NCI-H1694 (cell line): ENCODE results near the gene UPK1B.

Experiments used
- DNase-seq: peaks from one replicate; lab custom pipeline; 2025; lab: John Stamatoyannopoulos, UW

Gene UPK1B

DNA sequence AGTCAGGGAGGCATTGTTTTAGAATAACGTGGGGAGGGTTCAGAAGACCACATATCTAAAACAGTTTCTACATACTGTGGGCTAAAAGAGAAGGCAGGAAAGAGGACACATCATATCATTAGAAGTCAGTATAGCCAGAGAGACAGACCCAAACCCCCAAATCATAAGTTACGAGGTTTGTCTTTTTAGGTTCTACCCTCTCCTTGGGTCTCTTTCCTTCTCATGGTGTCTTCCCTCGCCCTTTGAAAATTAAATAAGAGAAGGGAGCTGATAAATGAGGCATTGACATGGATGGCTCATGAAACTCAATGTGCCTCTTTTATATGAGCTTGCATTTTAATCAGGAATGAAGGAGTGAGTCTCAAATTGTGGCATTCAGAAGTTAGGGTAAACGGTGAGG, 3.4 kb downstream of the UPK1B start:
- no peak for DNase-seq

DNA sequence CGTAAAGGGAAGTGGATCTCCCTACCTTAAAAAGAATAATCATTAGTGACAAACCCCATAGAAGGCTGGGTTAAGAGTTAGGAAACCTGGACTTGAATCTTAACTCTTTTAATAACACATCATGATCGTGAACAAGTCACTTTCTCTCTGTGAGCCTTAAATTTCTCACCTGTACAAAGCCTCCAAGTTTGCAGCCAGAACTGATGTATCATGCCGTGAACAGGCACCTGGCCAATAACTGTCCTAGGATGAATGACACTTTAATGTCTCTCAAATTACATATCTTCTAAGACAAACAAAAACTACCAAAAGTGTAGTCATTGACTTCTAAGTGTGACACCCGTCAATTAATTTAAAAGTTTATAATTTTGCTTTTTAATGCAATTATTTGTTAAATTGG, 3.9 kb downstream of the UPK1B start:
- no peak for DNase-seq

DNA sequence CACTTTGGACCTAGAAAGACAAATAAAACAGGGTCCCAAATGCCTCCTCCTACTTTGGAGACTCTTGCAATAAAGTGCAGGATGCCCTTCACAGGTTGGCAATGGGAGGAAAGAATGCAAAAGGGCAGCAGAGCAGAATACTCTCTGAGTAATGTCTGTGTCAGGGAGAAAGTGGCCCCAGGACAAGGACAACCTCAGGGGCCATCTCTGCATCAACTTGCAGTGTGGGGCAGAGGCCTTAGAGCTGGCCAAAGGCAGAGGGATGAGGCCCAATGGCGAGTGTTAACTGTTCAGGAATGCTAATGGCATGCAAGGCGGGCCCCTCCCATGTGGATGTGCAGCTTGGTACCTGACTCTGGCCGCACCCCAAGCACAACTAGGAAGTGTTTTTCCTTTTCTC, 8.4 kb downstream of the UPK1B start:
- DNase-seq: no peak

DNA sequence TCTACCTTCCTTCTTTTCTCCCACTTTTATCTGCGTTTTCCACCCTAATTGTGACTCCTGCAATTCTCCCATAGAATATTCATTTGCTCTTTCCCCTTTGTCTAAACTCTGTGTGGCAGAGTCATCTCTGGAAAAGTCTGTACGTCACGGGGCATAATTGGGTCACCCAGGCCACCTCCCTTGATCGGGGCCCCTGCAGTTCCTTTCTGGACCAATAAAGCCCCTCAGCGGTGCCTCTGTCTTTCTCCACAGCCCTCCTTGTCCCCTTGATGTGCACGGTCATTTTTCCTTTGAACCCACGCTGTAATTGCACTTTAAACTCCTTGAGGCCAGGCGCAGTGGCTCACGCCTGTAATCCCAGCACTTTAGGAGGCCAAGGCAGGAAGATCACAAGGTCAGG, 10.7 kb downstream of the UPK1B start:
- DNase-seq: no peak

DNA sequence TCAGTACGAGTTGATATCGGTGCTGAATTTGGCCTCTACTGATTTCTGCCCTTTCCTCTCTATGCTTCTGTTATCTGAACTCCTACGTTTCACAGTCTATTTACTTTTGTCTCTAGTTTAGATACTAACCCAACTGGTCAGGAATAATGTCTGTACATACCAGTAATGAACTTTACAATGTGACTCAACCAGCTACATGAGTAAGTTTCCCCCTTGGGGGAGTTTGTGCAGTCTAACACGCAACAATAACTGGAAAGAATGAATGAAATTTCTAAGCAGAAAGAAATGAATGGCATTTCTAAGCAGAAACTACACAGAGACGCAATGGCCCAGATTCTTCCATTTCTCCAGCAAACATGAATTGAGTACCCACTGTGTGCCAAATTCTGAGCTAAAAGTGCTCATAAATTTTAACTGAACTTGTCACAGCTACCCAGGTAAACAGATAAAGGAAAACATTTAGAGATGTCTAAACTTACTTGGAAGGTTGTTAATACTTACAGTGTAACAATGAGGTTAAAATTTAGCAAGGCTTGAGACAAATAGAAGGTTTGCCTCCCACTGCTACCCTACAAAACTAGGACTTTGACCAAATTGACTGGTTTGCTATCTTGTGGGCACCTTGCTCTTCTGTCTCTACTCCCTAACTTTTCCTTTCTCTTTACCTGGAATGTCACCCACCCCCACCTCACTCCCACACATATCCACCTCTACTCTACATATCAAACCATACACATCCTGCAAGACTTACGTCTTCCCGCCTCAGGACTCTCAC, 11.6 kb downstream of the UPK1B start:
- no peak for DNase-seq

DNA sequence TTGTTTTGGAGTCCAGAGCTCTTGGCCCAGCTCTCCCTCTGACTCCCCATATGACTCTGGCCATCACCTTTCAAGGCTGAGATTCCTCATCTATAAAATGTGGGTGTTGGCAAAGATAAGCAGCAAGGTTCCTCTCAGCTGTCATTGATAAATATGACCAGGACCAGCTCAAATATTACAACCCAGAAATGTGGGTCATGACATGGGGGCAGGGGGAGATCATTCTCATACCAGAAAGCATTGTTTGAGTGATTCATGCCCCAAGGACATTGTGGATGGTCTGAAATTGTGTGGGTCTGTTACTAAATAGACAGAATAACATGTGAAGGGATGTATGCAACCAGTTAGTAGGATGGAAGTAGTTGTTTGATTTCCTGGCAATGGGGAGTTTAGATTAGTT, 13.9 kb downstream of the UPK1B start:
- no peak for DNase-seq

DNA sequence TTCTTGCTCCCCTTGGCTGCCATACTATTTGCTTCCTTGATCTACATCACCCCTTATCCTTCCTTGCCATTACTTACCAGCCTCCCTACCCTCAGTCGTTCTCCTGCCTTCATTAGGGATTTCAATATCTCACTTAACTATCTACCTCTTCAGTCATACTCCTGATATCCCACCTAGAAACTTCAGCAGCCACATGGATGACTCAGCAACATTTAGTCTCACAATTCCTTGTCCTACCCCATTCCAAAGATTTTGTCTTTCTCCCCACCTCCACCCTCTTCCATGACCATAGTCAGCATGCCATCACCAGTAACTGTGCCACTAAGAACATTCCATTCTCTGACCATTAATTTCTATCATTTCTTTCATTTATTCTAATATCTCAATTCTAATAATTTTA, 18.4 kb downstream of the UPK1B start:
- DNase-seq: no peak

DNA sequence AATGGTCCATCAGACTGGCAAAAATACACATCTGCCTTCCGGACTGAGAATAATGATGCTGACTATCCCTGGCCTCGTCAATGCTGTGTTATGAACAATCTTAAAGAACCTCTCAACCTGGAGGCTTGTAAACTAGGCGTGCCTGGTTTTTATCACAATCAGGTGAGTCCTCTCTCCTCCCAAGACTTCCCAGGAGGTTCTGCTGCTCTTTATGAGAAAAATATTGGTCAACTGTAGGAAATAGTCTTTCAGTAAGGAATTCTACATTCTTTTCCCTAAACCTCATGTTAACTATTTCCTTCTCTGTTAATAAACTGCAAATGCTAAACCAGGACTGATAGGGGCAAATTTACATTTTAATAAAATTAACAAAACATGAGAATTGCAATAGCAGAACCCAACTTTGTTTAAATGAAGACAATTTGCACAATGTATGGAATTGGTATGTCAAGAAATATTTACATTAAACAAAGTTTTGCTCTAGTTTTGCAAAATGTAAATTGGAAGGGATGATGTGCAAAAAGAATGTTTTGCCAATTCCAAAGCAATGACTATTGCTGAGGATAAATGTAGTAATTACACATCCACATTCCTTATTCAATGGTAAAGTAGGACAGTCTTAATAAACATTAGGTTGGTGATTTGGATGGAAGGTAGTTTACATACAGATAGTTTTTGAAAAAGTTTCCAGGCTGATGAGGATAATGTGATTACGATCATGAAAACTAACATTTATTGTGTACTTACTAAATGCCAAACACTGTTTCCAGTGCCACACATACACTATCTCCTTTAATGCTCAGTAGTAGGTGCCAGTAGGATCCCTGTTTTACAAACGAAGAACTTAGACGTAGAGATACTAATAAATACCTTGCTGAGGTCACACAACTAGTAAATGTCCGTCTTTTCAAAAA, 21.1 kb downstream of the UPK1B start:
- DNase-seq: no peak

DNA sequence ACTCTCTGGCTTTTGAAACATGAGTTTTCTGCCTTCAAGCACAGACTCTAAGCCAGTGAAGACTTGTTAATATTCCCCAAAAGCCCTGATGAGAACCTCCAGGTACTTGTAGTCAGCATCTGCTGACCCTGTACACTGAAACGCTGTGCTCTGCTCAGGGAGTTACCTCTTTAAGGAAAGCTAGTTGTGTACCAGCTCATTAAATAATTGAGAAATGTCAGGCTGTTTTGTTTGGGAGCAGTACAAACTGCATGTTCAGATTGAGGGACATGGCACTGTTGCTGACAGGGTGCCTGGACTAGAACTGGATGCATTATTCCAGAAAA, 21.7 kb downstream of the UPK1B start:
- no peak for DNase-seq

DNA sequence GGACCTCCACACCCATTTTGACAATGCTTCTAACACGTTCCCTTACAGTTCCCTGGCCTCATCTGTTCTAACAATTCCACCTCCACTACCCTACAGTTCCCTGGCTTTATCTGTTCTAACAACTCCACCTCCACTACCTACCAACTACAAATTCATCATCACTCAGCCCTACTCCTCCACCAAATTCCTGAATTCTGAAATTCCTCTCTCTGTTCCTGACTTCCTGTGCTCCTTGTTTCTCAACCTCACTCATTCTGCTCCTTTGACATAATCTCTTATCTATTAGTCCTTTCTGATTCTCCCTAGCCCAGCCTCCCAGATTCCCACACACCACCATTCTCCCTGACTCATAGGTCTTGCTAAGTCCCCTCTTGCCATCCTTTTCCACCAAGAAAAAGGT, 22.5 kb downstream of the UPK1B start:
- no peak for DNase-seq

DNA sequence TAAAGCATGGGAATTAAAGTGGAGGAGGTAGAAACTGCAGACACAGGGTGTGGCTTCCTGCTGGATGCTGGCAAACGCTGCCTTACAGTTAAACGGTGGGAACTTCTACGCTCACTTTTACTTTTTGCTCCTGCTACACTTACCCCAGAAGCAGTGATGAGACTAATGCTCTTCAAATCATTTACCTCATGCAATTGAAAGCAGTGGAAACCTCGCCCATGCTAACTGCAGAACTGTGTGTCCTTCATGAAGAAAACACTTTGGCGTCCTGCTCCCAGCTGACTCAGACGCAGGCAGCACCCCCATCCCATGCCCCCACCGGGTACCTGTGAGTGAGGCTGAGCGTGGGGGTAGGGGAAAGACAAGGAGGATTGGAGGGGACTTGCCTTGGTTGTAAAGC, 31.8 kb downstream of the UPK1B start:
- DNase-seq: no peak

DNA sequence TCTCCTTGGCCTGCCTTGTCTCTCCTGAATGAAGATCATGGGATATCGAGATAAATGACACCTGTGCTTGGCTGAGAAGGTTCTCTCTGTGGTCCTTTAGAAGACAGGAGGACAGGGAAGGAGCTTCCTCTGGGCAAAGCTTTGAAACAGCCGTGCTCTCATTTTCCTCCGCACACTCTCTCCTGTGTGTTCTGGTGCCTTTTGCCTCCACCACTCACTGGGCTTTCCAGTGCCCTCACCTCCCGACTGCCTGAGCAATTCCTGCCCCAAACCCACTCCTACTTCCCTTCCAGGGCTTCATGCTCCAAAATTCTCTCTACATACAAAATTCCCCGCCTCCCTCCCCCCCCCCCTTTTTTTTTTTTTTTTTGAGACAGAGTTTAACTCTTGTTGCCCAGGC, 32.3 kb downstream of the UPK1B start:
- no peak for DNase-seq

DNA sequence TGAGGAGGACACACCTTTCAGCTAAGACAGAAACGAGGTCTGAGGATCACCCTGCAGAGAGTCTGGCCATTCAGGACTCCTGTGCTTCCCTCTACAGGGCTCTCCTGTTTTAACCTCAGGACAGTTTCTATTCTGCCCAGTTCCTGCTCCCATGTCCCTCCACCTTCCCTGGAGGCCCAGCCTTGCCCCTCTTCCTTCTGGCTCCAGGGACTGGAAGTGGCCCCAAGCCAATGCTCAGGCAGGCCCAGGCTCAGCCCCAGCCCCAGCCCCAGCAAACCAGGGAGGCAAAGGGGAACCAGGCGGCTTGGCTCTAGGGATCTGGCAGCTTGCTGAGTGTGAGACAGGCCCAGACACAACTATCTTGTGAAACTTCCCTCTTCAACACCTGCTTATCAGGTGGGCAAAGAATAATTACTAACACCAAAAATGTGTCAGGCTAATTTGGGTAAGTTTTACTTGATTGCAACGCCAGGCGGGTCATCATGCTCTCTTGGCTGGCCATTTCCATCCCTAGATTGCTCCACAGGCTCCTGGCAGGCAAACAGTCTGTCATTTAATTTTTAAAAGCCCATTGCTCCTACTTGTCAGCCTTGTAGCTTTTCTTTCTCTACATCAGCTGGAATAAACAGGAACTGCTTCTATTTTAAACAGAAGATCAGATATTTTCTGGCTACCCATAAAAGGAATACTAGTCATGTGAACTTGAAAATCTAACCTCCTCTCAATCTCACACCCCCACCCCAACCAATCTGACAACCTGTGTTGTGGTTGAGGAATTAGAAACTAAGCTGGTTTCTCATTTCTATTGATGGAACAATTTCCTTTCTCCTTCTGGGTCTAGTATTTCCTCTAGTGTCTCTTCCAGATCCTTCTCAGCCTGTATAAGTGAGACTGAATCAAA, 33.5 kb downstream of the UPK1B start:
- no peak for DNase-seq

DNA sequence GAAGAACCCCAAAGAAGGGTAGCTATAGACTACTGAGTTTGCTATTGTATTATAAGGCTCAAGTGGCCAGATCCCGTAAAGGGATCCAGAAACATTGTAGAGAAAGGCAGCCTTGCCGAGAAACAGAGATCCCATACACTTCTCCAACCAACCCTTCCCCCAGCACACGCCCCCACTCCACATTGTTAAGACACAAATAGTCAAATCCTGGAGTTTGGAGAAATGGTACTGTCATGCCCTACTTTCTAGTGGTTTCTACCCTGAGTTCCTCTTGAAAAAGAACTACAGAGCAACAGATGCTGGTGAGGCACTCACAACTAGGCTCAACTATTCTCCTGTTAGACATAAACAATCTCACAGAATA, 34.1 kb downstream of the UPK1B start:
- no peak for DNase-seq

DNA sequence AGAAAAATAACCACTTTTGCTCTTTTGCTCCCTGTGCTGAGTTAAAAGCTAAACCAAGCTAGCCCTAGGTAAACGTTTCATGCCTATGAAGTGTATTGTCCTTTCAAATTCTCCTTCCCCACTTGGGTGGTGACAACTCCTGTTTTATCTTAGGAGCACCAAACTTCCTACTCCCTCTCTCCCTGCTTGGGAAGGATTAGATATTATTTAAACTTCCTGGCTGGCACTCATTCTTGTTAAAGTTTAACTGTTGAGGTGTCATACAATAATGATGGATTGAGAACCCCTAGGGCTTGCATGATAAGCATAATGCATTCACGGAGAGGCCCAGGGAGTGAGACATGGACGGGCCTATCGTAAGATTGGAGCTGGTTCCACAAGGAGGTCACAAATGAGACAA, 37.8 kb downstream of the UPK1B start:
- DNase-seq: no peak

DNA sequence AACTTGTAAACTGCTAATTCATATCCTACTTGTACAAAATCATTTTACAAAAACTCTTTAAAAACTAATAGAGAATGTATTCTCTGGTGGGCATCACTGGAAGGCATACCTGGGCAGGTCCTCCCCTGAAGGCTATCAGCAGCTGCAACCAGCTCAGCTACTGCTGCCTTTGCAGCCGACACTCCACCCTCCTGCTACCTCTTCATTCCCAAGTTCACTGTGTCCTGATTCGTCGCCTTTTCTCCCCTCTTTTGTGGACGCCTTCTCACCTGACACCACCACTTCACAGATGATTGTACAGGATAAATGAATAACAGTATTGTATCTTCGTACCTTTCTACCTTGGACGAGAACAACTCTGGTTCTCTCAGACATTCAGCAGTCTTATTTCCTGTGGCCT, 38.4 kb downstream of the UPK1B start:
- no peak for DNase-seq

DNA sequence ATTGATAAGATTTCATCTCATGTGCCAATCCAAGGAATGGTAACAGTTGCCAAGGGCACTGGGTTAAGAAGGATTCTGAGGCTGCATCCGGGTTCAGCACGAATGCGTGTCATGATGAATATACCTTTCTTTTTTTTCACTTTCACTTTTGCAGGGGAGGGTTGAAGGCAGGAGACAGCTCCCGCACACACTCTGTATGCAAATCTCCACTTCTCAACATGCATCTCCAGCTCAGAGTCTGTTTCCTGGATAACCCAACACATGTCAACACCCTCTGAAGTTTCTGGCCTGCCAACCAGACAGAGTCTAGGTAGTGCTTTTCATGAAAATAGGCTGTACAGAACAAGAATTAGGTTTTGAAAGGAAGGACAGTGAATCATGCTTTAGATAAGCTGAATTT, 45.7 kb downstream of the UPK1B start:
- DNase-seq: no peak

DNA sequence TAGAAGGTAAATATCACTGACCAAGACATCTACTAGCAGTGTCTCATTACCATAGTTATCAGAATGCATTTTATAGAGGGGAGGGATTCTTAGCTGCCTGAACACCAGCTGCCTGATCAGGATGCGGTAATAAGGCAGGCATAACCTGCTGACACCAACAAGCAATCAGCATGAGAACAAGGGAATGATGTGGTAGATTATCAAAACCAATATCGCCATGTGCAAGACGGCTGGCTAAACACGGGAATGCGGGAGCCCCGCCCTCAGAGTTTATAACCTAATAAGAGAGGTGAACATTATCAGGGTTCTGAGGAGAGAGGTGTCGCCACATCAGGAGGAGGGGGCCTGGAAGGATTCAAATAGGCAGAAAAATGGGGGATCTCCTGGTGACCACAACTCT, 46.8 kb downstream of the UPK1B start:
- no peak for DNase-seq

DNA sequence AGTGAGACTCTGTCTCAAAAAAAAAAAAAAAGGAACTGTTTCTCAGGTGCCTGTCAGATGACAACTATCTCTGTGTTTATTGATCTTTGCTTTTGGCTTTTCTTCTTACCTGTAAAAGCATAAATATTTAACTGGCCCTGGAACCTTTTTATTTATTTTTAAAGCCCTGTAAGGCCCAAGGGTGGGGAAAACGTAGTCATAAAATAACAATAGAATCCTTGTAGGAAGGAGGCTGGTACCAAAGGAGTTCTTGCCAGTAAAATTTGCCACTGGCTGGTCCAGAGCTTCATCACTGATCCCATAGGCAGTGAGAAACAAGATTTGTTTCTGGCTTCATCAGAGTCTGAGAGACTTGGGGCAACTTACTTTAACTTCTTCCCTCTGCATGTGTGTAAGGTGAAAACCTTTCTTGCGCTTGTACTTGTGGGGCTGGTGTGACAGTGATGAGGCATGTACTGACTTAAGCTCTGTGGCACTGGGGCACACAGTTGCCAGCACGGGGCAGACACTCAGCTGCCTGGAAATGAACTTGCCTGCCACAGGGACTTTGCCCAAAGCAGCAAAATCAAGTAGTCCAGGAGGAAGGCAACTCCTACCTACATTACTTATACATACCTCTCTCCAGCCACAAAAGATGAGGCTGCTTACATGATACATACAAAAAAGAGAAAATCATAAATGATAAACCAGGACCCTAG, 47.7 kb downstream of the UPK1B start:
- no peak for DNase-seq

DNA sequence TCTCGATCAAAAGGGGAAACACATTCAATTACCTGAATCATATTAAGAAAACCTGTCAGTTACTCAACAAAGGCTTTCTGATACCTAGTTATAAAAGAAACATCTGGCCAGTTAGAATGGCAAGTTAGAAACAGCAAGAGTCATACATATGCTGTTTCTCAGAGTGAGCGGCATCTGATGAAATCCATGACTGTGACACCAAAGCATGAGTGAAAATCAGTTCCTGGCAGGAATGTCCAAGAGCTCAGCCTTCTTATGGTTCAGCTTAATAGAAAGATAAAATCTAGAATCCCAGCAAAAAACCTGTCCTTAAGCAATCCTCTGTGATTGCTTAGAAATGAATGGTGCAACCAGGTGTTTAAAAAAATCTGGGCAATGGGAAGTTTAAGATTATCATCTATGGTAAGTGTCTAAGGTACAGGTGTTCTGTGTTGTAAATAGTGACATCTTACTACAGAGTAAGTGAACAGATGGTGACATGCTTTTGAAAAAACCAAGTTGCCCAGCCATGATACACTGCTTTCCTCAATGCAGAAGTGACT, 48.5 kb downstream of the UPK1B start:
- DNase-seq: no peak

DNA sequence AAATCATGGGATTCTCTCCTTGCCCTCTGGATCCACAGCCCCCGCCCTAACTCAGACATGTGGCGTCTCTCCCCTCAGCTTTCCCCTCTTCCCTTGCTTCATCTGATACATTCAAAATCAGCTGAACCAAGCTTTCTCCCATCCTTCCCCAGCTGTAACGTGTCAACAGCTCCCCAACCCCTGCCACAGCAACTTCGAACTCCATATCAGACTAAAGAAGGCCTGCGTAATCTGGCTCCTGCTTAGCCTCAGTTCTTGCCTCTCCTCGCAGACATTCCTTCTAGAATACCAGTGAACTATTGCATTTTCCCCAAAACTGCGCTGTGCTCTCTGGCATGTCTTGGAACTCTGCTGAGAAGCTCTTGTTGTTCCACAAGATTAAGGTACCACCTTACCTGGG, 49.0 kb downstream of the UPK1B start:
- DNase-seq: no peak

DNA sequence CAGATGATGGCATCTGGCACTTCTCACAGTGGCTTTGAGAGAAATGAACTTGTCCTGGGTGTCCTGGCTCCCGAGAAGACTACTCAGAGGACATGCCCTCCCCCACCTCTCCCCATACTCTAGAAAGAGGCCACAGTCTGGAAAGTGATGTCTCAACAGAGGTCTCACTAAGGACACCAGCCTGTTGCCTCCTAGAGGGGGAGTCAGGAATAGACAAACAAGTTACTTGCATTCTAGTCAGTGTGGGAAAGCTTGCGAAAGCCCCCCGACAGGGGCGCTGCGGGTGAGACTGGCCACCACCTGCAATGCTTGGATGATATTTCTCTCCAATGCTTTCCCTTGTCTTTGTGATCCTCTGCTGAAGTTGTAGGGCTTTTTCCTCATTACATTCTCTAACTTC, 50.1 kb downstream of the UPK1B start:
- DNase-seq: no peak
